GM06990 (cell line): ENCODE results near the gene GSAP.
A peak's percentile ranks its signal among the peaks of the same experiment; 100 is the strongest.
"Not testable (repeated sequence)": the region's sequence is repeated elsewhere in the genome, so short reads cannot be mapped to it uniquely, and the experiment has no call there.

Experiments
- DNase-seq: peaks from one replicate; pipeline ENCODE4 v3.0.0-alpha.2; 2011; ENCODE audit not compliant: insufficient read length; ENCODE audit errors: extremely low read depth
- H3K27me3 ChIP-seq: replicated peaks from 2 replicates; pipeline ENCODE4 v1.6.0; 2011; ENCODE audit warnings: low read length; ENCODE audit not compliant: control insufficient read depth, insufficient read depth
- H3K36me3 ChIP-seq: 2 replicates; pipeline ENCODE4 v1.5.1; 2011; ENCODE audit warnings: low read length; ENCODE audit not compliant: control insufficient read depth, insufficient read depth
- H3K4me3 ChIP-seq: replicated peaks from 2 replicates; pipeline ENCODE4 v1.5.1; 2011; ENCODE audit warnings: low read depth, mild to moderate bottlenecking, control low read depth, low read length
- TF ChIP-seq, protein P1 (sequence below): IDR thresholded peaks from 2 replicates; pipeline ENCODE4 v1.5.1; 2011; ENCODE audit warnings: low read length, control low read depth, mild to moderate bottlenecking, inconsistent platforms; ENCODE audit not compliant: insufficient read depth, poor library complexity, severe bottlenecking

Gene GSAP

DNA sequence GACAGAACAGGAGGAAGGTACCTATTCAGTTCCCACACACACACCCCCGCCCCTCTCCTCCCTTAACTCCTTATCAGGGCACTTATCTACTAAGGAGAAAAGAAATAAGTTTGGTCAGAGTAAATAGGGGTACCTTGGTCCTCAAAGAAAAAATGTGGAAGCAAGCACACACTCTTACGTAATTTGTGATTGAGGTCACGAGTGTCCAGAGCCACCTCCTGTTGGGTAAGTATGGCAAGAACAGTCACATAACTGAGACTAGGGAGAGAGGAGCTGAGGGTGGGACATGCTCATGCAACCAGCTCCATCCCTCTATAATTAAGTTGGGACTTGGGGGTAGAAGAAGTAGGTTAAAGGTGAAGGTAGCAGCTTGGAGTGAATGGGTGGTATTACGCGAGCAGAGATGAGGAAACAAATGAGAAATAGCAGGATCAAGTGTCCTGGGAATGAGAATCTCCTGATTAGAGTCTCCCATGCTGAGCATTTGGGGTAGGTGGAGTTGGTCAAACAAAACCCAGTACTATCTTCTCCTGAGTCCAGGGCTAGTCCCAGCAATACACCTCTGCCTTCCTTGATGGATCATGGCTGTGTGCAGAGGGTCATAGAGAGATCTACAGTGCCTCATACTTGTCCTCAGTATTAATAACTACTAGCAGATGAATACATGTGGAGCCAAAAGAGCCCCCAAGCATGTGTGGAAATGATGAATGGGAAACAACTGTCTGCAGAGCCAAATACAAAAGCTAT, 77.1 kb downstream of the GSAP start:
- Histone ChIP-seq H3K4me3 (no peak overlapping the region), H3K27me3 (no peaks in the 10 kb centered on the region), H3K36me3 (no peaks in the 10 kb centered on the region)
- TF ChIP-seq, protein P1, sequence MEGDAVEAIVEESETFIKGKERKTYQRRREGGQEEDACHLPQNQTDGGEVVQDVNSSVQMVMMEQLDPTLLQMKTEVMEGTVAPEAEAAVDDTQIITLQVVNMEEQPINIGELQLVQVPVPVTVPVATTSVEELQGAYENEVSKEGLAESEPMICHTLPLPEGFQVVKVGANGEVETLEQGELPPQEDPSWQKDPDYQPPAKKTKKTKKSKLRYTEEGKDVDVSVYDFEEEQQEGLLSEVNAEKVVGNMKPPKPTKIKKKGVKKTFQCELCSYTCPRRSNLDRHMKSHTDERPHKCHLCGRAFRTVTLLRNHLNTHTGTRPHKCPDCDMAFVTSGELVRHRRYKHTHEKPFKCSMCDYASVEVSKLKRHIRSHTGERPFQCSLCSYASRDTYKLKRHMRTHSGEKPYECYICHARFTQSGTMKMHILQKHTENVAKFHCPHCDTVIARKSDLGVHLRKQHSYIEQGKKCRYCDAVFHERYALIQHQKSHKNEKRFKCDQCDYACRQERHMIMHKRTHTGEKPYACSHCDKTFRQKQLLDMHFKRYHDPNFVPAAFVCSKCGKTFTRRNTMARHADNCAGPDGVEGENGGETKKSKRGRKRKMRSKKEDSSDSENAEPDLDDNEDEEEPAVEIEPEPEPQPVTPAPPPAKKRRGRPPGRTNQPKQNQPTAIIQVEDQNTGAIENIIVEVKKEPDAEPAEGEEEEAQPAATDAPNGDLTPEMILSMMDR, result no peak
- DNase-seq, result no peak

GRCh38 chr7:77338260-77338659, 77.9 kb downstream of the GSAP start:
- no peak for DNase-seq
- Histone ChIP-seq H3K36me3 (no peaks in the 10 kb centered on the region), H3K4me3 (no peak overlapping the region), H3K27me3 (no peaks in the 10 kb centered on the region)
- TF ChIP-seq, protein P1, result no peak

GRCh38 chr7:77337456-77337990, 78.6 kb downstream of the GSAP start:
- no peak for DNase-seq
- Histone ChIP-seq H3K27me3 (no peaks in the 10 kb centered on the region), H3K4me3 (no peak overlapping the region), H3K36me3 (no peaks in the 10 kb centered on the region)
- TF ChIP-seq, protein P1, result no peak

GRCh38 chr7:77335581-77335980, 80.6 kb downstream of the GSAP start:
- Histone ChIP-seq H3K27me3 (no peaks in the 10 kb centered on the region), H3K36me3 (no peaks in the 10 kb centered on the region), H3K4me3 (no peak overlapping the region)
- no peak for DNase-seq
- TF ChIP-seq, protein P1, result no peak

DNA sequence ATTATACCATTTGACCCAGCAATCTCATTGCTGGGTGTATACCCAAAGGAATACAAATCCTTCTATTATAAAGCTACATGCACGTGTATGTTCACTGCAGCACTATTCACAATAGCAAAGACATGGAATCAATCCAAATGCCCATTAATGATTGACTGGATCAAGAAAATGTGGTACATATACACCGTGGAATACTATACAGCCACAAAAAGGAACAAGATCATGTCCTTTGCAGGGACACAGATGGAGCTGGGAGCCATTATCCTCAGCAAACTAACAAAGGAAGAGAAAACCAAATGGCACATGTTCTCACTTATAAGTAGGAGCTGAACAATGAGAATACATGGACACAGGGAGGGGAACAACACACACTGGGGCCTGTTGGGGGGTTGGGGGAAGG, 82.1 kb downstream of the GSAP start:
- H3K4me3 ChIP-seq, H3K27me3 ChIP-seq, DNase-seq, H3K36me3 ChIP-seq: not testable (repeated sequence)

GRCh38 chr7:77331938-77332695, 84.0 kb downstream of the GSAP start:
- H3K4me3 ChIP-seq, result no peak overlapping the region

More at GRCh38 chr7:77331938-77332695, 84.0 kb downstream of the GSAP start:
- DNase-seq, result peak; percentile 56
- Histone ChIP-seq H3K36me3 (no peaks in the 10 kb centered on the region), H3K27me3 (no peaks in the 10 kb centered on the region)
- TF ChIP-seq, protein P1, result peak; percentile 48
